Right lobe of liver (tissue), 6 donors: ENCODE measurements around the gene DDB1. TPM values are rescaled to one million over a fixed set of nuclear protein-coding genes. Genes with fewer than 3 reads are reported as not detected.

Experiments
- ATAC-seq, 4 donors: fragments of 200-7000 bp; cut with Tn5 transposase; one replicate each; pipeline ENCODE4 v1.9.1; 2020; ENCODE audit warnings: mild to moderate bottlenecking in 4 of 4, moderate library complexity in 4 of 4
- DNase-seq, 3 donors: peaks; one replicate each; pipeline ENCODE4 v3.0.0-alpha.2; 2020
- H3K27ac ChIP-seq, 3 donors: fragments of 200-600 bp; one replicate each; pipeline ENCODE4 v1.8.0; 2022
- H3K27me3 ChIP-seq, 2 donors: fragments of 200-600 bp; one replicate each; pipeline ENCODE4 v1.8.0; 2022
- H3K36me3 ChIP-seq, 4 donors: fragments of 200-600 bp; sonication (generic) in 1 of 4; one replicate each; pipeline versions ENCODE4 v1.5.1 to v1.8.0; 2017 to 2022; ENCODE audit warnings: control low read depth in 1 of 4
- H3K4me1 ChIP-seq, 4 donors: fragments of 200-600 bp; sonication (generic) in 1 of 4; one replicate each; pipeline versions ENCODE4 v1.5.1 to v1.8.0; 2017 to 2022; ENCODE audit warnings: control low read depth in 1 of 4
- H3K4me3 ChIP-seq, 3 donors: fragments of 200-600 bp; one replicate each; pipeline ENCODE4 v1.8.0; 2022
- H3K9me3 ChIP-seq, 4 donors: fragments of 200-600 bp; sonication (generic) in 1 of 4; one replicate each; pipeline versions ENCODE4 v1.5.1 to v1.8.0; 2017 to 2022; ENCODE audit warnings: control low read depth in 1 of 4
- POLR2A ChIP-seq: fragments of 450-650 bp; IDR thresholded peaks from one replicate; pipeline ENCODE4 v1.6.1; 2017; ENCODE audit warnings: antibody characterized with exemption, mild to moderate bottlenecking
- WGBS: methylation state at CpG from one replicate; pipeline ENCODE4 v1.1.6; 2018; ENCODE audit warnings: low coverage, low lambda C conversion rate; ENCODE audit not compliant: insufficient coverage; ENCODE audit errors: missing lambda C conversion rate; 5-methylcytosine and 5-hydroxymethylcytosine counted together
- intact Hi-C, 2 donors: fragments of 100-400 bp; cut with DNase I; formaldehyde crosslinking; loops; one replicate each; pipeline versions ENCODE4 v1.11.2 to v1.14.1; 2022
- total RNA-seq, 6 experiments: library from RNA; depleted of rRNA in 2 of 6; stranded (reverse); fragments of >200 nt in 2 of 6; fragmentation: NEBNext Ultra II Directional in 3 of 6; extraction: Animal tissue kit (Norgen Biotek cat#: 25700) in 3 of 6; gene quantifications; one replicate each; pipeline versions ENCODE4 v1.1.0 to v1.2.4, GENCODE V29; 2016 to 2023
- TF ChIP-seq, protein P1 (sequence below), 4 donors: fragments of 200-600 bp in 3 of 4; fragments of 450-650 bp in 1 of 4; IDR thresholded peaks; one replicate each; pipeline versions ENCODE4 v1.5.1 to v1.8.0; 2016 to 2022; ENCODE audit warnings: antibody characterized with exemption in 4 of 4, mild to moderate bottlenecking in 2 of 4
- donor health status: DM: no; HTN: yes; CAD: no.
- donor health status: DM: no; HTN: no; CAD: no.
- donor health status: DM: no; HTN: no; CAD: no.
- donor health status: DM: no; HTN: yes; CAD: no.
- donor health status: DM: no; HTN: yes; CAD: no.

DDB1 gene
- total RNA-seq, 6 experiments from 2014 or later = 70.9 to 94.5 (median 83.9) TPM

DNA sequence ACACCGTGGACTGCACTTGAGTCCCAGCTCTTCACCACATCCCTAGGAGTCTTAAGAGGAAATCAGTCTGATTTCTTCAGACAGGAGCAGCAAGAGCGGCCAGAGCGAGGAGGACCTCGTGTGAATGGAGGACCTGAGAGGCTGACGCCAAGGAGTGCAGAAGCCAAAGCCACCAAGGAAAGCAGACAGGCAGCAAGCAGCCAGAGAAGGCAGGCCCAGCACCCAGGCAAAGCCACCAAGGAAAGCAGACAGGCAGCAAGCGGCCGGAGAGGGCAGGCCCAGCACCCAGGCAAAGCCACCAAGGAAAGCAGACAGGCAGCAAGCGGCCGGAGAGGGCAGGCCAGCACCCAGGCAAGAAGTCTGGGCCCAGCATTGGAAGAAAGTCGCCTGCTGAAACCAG is 17.0 kb upstream of the DDB1 start:
- no peak for TF ChIP-seq POLR2A
- TF ChIP-seq, protein P1, sequence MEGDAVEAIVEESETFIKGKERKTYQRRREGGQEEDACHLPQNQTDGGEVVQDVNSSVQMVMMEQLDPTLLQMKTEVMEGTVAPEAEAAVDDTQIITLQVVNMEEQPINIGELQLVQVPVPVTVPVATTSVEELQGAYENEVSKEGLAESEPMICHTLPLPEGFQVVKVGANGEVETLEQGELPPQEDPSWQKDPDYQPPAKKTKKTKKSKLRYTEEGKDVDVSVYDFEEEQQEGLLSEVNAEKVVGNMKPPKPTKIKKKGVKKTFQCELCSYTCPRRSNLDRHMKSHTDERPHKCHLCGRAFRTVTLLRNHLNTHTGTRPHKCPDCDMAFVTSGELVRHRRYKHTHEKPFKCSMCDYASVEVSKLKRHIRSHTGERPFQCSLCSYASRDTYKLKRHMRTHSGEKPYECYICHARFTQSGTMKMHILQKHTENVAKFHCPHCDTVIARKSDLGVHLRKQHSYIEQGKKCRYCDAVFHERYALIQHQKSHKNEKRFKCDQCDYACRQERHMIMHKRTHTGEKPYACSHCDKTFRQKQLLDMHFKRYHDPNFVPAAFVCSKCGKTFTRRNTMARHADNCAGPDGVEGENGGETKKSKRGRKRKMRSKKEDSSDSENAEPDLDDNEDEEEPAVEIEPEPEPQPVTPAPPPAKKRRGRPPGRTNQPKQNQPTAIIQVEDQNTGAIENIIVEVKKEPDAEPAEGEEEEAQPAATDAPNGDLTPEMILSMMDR (IDR thresholded peaks at IDR 0.05) = no peak
- H3K9me3 ChIP-seq = no peaks in the 10 kb centered on the region
- intact Hi-C loops = no loop called here
- peaks cover 0 to 17% (median 2%) of the 10 kb centered on the region in 4 donors for H3K36me3 ChIP-seq
- no peak overlapping the region for H3K4me3 ChIP-seq
- peaks cover 0 to 20% (median 0%) of the 10 kb centered on the region in 4 donors for H3K4me1 ChIP-seq
- H3K27ac ChIP-seq = no peak overlapping the region
- DNase-seq = no peak
- ATAC-seq = no peak
- no peaks in the 10 kb centered on the region for H3K27me3 ChIP-seq
- WGBS = 94% methylated on average over 4 of the region's 10 CpGs

DNA sequence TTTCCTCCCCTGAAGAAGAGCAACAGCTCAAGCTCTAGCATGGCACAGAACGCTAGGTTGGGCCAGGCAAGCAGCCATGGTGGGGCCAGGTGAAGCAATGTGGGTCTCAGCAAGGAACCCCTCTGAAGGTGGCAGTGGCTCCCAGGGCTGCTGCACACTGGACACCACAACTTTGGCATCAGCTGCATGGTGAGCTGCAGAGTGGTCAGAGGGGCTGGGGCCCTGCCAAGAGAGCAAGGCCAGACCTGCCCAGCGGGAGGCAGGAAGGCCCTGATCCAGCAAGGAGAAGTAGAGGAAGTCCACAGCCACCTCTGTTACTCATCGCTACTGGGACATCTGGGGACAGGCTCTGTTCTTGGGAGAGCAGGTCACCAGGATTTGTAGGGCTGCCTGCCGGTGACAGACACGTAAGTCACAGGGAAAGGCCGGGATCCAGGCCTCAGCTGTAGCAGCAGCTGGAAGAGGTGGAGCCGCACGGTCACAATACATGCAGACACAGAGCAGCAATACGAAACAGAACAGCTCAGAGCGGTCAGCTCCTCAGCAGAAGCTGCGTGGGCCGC is 16.4 kb upstream of the DDB1 start:
- peak in 1 of 4 donors; percentile 3 for ATAC-seq
- H3K36me3 ChIP-seq = peaks cover 0 to 17% (median 2%) of the 10 kb centered on the region in 4 donors
- H3K27ac ChIP-seq = no peak overlapping the region
- DNase-seq = no peak
- H3K27me3 ChIP-seq = no peaks in the 10 kb centered on the region
- H3K4me3 ChIP-seq = no peak overlapping the region
- intact Hi-C loops = no loop called here
- no peaks in the 10 kb centered on the region for H3K9me3 ChIP-seq
- no peak for TF ChIP-seq POLR2A
- TF ChIP-seq, protein P1 (IDR thresholded peaks at IDR 0.05) = no peak
- peaks cover 0 to 19% (median 0%) of the 10 kb centered on the region in 4 donors for H3K4me1 ChIP-seq
- WGBS = 60% methylated on average over 1 of the region's 12 CpGs

DNA sequence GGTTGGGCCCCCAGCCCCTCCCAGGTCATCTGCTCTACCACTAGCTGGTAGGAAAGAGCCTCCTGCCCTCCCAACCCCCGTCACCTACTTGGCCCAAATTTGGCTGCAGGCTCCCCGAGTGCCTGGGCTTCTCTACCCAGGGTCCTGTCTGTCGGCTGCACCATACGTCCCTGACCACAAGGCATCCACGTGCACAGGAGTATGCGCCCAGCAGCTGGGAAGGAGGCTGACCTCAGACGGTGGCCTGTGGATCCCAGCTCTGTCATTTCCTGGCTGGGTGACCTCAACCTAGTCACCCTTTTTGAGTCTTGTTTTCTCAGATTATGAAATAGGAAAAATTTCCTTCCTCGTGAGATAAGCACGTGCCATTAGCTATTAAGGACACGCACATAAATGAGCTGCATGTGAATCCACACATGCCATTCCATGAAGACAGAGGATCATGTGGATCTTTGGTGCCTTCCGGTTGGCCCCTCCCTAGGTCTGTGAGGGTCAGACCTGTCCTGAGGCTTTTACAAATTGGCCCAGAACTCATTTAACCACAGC is 15.1 kb upstream of the DDB1 start:
- Histone ChIP-seq H3K4me3 (no peak overlapping the region), H3K9me3 (no peaks in the 10 kb centered on the region), H3K27me3 (no peaks in the 10 kb centered on the region), H3K27ac (peak overlapping the region in 1 of 3 donors; percentile 8), H3K36me3 (peaks cover 0 to 26% (median 8%) of the 10 kb centered on the region in 4 donors), H3K4me1 (peaks cover 0 to 8% (median 0%) of the 10 kb centered on the region in 4 donors)
- intact Hi-C loops = no loop called here
- WGBS = 11% methylated on average over 9 of the region's 11 CpGs
- DNase-seq = peak; percentile 64 to 71 (median 67)
- ATAC-seq = peak; percentile 59 to 82 (median 72)
- no peak for TF ChIP-seq POLR2A
- TF ChIP-seq, protein P1 (IDR thresholded peaks at IDR 0.05) = no peak

DNA sequence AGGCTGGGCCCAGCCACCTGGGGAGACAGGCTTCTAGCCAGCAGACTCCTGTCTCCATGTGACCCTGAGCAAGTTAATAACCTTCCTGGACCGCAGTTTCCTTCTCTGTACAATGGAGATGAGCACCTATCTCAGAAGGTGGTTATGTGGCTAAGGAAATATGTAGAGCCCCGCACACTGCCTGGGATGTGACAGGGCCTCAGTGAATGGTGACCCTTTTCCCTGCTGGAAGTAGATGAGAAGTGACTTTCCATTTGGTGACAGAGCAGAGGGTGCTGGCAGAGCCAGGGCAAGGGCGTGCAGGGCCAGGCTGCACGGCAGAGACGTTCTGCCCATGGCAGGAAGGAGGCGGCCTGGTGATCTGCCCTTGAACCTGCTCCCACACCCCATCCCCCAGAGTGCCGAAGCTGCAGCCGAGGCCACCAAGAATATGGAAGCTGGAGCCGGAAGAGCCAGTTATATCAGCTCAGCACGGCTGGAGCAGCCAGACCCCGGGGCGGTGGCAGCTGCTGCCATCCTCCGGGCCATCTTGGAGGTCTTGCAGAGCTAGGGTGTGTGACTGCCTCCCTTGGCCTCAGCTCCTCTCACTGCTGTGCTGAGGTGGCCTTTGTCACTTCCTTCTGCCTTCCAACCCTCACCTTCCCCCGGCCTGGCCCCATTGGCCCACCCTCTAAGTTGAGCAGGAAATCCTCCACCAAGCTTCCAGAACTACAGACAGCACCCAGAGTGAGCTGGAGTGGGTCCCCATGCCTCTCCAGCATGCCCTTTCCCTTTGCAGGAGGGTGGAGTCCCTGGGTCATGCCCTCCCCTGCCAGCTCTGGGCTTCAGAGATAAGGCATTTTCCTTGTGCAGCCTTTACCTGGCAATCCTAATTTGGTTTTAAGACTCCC is 13.3 kb upstream of the DDB1 start:
- no peaks in the 10 kb centered on the region for H3K9me3 ChIP-seq
- ATAC-seq (peak in 3 of 4 donors; percentile 11 to 15 (median 15)), DNase-seq (no peak)
- TF ChIP-seq POLR2A = no peak
- TF ChIP-seq, protein P1 (IDR thresholded peaks at IDR 0.05) = no peak
- H3K4me1 ChIP-seq = peaks cover 0 to 8% (median 0%) of the 10 kb centered on the region in 4 donors
- H3K4me3 ChIP-seq = no peak overlapping the region
- H3K27me3 ChIP-seq = no peaks in the 10 kb centered on the region
- WGBS = 80% methylated on average over 1 of the region's 14 CpGs
- peaks cover 0 to 33% (median 15%) of the 10 kb centered on the region in 4 donors for H3K36me3 ChIP-seq
- intact Hi-C loops = no loop called here
- H3K27ac ChIP-seq = no peak overlapping the region
